HG03135 (cell line): Measurements from ENCODE around the gene BMPR2.
A peak's percentile ranks its signal among the peaks of the same experiment; 100 is the strongest.
"Not testable (repeated sequence)": the region's sequence is repeated elsewhere in the genome, so short reads cannot be mapped to it uniquely, and the experiment has no call there.

ENCODE experiments used
- ATAC-seq: cut with Tn5 transposase; IDR thresholded peaks from one replicate; pipeline ENCODE4 v1.9.1; 2021; ENCODE audit warnings: mild to moderate bottlenecking, moderate library complexity; ENCODE audit not compliant: unreplicated experiment

BMPR2 gene

GRCh38 chr2:202375609-202376408 lies at the start of gene BMPR2:
BMPR2 (plus strand) TSS chr2:202376327; CDS start chr2:202377475, 1,148 bp downstream.
- peak; percentile 60 for ATAC-seq

DNA sequence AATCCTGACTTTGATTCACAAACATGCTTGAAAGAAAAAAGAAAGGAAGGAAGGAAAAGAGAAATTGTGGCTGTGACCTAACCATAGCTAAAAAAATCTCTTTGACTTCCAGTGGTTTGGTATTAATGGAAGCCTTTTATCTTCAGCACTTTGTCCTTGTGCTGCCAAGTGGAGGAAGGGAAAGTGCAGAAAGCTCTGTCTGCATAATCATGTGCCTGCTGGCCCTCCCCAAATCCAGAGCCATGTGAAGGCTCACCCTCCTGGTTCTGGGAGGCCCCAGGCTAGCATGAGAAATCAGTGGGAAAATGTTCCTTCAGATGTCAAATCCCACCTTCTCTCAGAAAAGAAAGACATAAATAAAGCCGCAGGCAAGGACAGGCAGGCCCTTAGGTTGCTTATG lies 48.3 kb upstream of the BMPR2 start:
- no peak for ATAC-seq

DNA sequence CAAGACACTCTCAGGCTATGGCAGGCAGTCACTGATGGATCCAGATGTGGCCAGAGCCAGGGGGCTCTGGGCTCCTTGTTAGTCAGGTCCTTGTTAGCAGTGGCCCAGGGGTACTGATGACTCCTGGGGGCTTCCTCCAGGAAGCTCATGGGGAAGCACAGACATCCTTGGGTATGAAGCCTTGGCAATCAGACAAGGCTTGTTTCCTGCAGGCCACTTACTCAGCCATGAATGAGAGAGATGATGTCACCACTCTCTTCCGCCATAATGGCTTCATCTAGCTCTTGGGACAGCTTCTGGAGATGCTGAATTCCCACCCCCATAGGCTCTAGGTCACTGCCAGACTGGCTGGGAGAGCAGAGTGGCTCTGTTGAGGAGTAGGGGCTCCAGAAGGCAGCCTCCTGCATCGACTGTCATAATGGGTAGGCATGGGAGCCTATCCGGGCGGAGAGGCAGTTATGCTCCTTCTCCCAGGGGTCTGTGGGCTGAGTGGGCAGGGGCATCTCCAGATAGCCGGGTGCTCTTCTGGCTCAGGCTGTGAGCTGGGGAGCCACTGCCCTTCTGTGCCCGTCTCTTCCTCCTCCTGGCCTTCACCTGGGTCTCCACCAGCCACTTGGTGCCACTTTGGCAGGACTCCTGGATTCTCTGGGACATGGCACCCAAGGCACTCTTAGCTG lies 40.2 kb upstream of the BMPR2 start:
- no peak for ATAC-seq

GRCh38 chr2:202337151-202337550 lies 39.0 kb upstream of the BMPR2 start:
- no peak for ATAC-seq

- ATAC-seq: no peak
Measured at GRCh38 chr2:202337706-202338346, 38.3 kb upstream of the BMPR2 start.

DNA sequence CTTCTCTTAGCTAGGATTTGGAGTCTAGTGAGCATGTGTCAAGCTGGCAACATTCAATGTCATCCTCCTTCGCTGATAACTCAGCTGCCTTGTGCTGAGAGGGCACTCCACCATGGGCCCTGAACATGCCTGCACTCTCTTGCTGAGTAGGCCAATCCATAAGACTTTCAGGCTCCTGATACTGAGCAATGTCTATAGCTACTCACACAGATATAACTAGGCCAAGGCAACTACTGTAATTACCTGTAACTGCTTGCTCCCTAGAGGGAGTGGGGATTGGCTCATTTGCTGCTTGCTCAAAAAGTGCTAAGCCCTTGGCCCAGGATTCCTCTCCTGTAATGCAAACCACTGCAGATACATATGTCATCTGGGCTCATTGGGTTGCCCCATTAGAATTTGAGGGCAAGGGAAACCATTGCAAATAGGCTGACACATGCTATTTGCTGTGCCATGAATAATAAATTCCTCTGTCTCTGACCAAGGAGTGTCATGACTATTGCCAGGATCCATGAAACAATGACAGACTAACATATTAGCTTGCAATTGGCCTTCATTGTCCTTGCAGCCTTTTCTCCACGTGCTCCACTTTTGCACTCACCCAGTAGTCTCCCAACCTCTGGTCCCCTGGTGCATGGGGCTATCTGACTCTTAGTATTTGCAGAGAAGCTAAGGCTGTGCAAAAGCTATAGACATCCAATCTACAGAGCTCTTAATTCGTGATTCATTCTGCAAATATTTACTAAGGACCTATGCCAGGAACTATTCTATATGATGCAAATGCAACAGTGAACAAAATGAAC lies 36.9 kb upstream of the BMPR2 start:
- no peak for ATAC-seq

- ATAC-seq: no peak
Measured at GRCh38 chr2:202344178-202344577, 31.9 kb upstream of the BMPR2 start.

- ATAC-seq: no peak
Measured at GRCh38 chr2:202346180-202346579, 29.9 kb upstream of the BMPR2 start.

DNA sequence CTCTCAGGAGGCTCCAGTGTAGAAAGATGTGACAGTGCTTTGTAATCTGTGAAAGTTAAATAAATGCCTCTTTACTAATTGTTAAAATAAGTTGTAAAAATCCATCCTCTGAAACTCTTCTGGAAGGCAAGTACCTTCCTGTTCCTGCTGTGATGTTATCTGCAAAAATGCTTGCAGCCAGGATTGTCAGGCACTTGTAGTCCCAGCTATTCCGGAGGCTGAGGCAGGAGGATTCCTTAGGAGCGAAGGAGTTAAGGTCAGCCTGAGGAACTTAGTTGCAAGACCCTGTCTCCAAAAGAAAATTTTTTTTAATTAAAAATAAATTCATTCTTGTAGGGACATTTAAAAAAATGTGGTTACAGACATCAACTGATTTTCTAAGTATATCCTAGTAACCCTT lies 22.7 kb upstream of the BMPR2 start:
- ATAC-seq: no peak

- ATAC-seq: no peak
Measured at GRCh38 chr2:202355993-202356505, 20.1 kb upstream of the BMPR2 start.

DNA sequence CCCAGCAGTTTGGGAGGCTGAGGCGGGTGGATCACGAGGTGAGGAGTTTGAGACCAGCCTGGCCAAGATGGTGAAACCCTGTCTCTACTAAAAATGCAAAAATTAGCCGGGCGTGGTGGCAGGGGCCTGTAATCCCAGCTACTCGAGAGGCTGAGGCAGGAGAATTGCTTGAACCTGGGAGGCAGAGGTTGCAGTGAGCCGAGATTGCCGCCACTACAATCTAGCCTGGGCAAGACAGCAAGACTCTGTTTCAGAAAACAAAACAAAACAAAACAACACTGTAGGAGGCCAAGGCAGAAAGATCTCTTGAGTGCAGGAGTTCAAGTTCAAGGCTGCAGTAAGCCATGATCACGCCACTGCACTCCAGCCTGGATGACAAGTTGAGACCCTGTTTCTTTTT lies 17.2 kb upstream of the BMPR2 start:
- ATAC-seq: not testable (repeated sequence)

DNA sequence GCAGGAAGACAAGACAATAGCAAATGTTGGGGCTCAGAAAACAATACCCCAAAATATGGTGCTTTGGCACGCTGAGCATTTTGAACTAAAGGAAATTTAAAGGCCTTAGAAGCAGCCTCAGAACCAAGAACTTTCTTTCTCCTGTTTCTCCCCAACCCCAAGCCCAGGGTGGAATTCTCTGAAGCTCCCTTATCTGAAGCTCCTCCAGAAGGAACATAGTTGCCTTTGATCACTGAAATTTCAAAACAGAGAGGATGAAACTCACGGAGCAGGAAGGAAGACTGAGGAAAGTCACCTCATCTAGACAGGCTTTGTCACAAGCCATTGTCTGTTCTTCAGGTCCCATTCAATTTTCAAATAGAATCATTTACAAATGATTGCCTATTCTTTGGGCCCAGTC lies 15.5 kb upstream of the BMPR2 start:
- ATAC-seq: no peak

DNA sequence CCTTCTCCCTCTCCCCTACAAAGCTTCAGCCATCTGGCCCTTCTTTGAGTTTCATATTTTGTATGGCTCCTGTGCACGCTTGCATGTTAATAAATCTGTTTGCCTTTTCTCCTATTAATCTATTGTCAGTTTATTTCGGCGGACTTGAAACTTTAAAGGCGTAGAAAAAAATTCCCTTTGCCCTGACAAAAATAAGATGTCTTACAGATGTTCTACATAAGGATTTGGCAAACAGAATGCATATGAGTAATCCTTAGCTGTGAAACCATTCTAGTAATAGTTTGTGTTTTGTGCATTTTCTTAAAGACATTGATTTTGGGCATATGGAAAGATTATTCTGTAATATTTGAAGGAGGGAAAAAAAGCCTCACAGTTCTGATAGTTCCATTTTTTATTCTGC lies 15.0 kb upstream of the BMPR2 start:
- ATAC-seq: no peak

GRCh38 chr2:202373490-202373889 lies 2.6 kb upstream of the BMPR2 start:
- ATAC-seq: no peak

GRCh38 chr2:202374383-202374782 lies 1.7 kb upstream of the BMPR2 start:
- ATAC-seq: not testable (repeated sequence)

DNA sequence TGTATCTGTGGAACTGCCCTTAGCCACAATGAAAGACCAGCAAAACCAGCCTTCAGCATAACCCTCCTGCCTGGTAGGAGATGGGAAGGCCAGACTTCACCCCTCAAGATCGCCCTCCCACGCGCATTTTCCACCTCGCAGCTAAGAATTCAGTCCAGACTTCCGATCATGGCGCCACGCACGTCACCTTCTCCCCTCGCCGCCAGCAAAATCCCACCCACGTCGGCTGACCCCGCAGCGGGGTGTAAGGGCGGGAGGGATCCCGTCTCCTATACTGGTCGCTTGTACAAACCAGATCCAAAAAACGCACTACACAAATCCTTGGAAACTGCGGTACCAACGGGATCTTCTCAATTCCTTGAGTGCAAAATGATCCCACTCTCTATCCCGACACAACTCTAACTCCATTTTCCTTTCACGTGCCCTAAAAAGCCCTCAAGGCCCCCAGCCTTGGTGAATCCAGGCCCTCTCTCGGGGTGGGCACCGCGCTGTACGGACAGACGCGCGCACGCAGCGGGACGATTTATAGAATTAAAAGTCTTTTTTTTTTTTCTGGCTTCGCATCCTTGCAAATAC lies 1.0 kb upstream of the BMPR2 start:
- no peak for ATAC-seq

DNA sequence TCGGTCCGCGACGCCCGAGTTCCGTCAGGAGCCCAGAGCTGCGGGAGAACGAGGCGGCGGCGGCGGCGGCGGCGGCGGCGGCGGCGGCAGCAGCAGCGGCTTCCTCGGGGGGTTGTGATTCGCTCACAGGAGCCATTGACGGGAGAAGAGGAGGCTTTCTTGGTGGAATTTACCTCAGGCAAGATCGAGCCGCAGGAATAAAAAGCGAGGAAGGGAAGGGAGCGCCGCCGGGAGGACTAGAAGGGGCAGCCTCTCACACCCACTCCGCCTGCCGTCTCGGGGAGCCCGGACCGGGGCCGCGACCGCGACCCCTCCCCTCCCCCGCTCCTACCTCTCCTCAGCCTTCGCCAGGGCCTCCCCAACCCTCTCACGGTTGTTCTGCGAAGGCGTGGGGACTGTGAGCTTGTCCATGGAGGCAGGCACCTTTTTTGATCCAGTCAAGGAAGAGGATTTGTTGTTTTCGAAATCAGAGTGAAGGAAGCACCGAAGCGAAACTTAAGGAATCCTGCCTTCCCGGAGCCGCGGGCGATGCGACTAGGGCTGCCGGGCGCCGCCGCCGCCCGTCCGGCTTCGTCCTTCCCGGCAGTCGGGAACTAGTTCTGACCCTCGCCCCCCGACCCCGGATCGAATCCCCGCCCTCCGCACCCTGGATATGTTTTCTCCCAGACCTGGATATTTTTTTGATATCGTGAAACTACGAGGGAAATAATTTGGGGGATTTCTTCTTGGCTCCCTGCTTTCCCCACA lies 506 bp downstream of the BMPR2 start:
- peak; percentile 26 for ATAC-seq

DNA sequence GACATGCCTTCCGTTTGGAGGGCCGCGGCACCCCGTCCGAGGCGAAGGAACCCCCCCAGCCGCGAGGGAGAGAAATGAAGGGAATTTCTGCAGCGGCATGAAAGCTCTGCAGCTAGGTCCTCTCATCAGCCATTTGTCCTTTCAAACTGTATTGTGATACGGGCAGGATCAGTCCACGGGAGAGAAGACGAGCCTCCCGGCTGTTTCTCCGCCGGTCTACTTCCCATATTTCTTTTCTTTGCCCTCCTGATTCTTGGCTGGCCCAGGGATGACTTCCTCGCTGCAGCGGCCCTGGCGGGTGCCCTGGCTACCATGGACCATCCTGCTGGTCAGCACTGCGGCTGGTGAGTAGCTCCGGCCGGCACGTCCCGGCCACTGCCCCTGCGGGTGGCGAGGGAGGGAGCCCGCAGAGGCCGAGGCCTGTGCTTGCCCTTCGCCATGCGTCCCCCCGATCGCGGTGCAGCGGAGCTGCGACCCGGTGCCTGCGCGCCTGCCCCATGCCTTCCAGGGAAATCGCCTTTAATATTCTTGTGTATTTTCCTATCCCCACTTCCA lies 1.2 kb downstream of the BMPR2 start:
- no peak for ATAC-seq

GRCh38 chr2:202378001-202378400 lies 1.9 kb downstream of the BMPR2 start:
- no peak for ATAC-seq
